Heart right ventricle (tissue), 16 donors: ENCODE data around the gene POU6F2. TPM values are rescaled to one million over a fixed set of nuclear protein-coding genes. Genes with fewer than 3 reads are reported as not detected.
A peak's percentile ranks its signal among the peaks of the same experiment; 100 is the strongest.

Source experiments
- ATAC-seq, 8 donors: fragments of 200-7000 bp; cut with Tn5 transposase; one replicate each; pipeline ENCODE4 v1.9.1; 2020; ENCODE audit warnings: mild to moderate bottlenecking in 8 of 8, moderate library complexity in 8 of 8, moderate number of reproducible peaks in 1 of 8
- DNase-seq, 2 donors: peaks; one replicate each; pipeline ENCODE4 v3.0.0-alpha.2; 2020
- H3K27ac ChIP-seq, 10 donors: fragments of 200-600 bp; sonication (generic) in 2 of 10; one replicate each; pipeline versions ENCODE4 v1.5.0 to v1.8.0; 2020 to 2022; ENCODE audit warnings: mild to moderate bottlenecking in 3 of 10
- H3K27me3 ChIP-seq, 7 donors: fragments of 200-600 bp; one replicate each; pipeline ENCODE4 v1.8.0; 2021 to 2022; ENCODE audit warnings: mild to moderate bottlenecking in 2 of 7
- H3K36me3 ChIP-seq, 9 donors: fragments of 200-600 bp; sonication (generic) in 1 of 9; one replicate each; pipeline versions ENCODE4 v1.5.0 to v1.8.0; 2020 to 2022; ENCODE audit warnings: mild to moderate bottlenecking in 2 of 9
- H3K4me1 ChIP-seq, 9 donors: fragments of 200-600 bp; sonication (generic) in 1 of 9; one replicate each; pipeline versions ENCODE4 v1.5.0 to v1.8.0; 2020 to 2022; ENCODE audit warnings: mild to moderate bottlenecking in 4 of 9
- H3K4me3 ChIP-seq, 10 donors: fragments of 200-600 bp; sonication (generic) in 2 of 10; one replicate each; pipeline versions ENCODE4 v1.5.0 to v1.8.0; 2020 to 2022; ENCODE audit warnings: mild to moderate bottlenecking in 7 of 10, moderate library complexity in 2 of 10
- H3K9me3 ChIP-seq, 11 donors: fragments of 200-600 bp in 10 of 11; sonication (generic) in 2 of 11; one replicate each; pipeline versions ENCODE4 v1.5.0 to v1.8.0; 2013 to 2022; ENCODE audit warnings: mild to moderate bottlenecking in 2 of 11, control low read depth in 1 of 11, moderate library complexity in 1 of 11
- WGBS, 2 donors: extraction: QIAGEN DNeasy Blood & Tissue Kit; methylation state at CpG; one replicate each; pipeline ENCODE4 v1.1.7; 2013; ENCODE audit warnings: inconsistent platforms in 1 of 2; 5-methylcytosine and 5-hydroxymethylcytosine counted together
- intact Hi-C, 10 donors: fragments of 100-400 bp; cut with DNase I; formaldehyde crosslinking; loops; one replicate each; pipeline versions ENCODE4 v1.11.1 to v1.14.2; 2022
- polyA plus RNA-seq, 2 donors: library from polyadenylated mRNA; stranded (reverse); fragments of 200-250 nt; gene quantifications; one replicate each; pipeline ENCODE4 v1.2.3, GENCODE V29; 2013
- total RNA-seq, 10 donors: library from RNA; stranded (reverse); fragmentation: NEBNext Ultra II Directional in 3 of 10; extraction: Animal tissue kit (Norgen Biotek cat#: 25700) in 3 of 10; gene quantifications; one replicate each; pipeline versions ENCODE4 v1.2.1 to v1.2.4, GENCODE V29; 2021 to 2023
- TF ChIP-seq, protein P1 (sequence below), 9 donors: fragments of 200-600 bp; sonication (generic) in 2 of 9; IDR thresholded peaks; one replicate each; pipeline versions ENCODE4 v1.5.0 to v1.8.0; 2021 to 2022; ENCODE audit warnings: antibody characterized with exemption in 9 of 9, mild to moderate bottlenecking in 5 of 9, moderate library complexity in 1 of 9
- donor health status: Arrhythmogenic right ventricular cardiomyopathy.
- donor health status: ischemic (EF 13 %, LVEDD 7.1; RV severe dilation, severe dysfunction).
- donor health status: healthy with polysubstance abuse.
- donor health status: DM: no; HTN: yes; CAD: no.
- donor health status: DM: no; HTN: no; CAD: no.
- donor health status: ischemic (EF 25% LVEDD 6.9; RV normal size, moderate dysfunction).
- donor health status: ischemic (EF 25% LVEDD 5.7; RV mildly dilated, moderate dysfunction).
- donor health status: healthy.
- donor health status: DM: yes; HTN: yes; CAD: no.
- donor health status: Ischemic cardiomyopathy.
- donor health status: ischemic (EF 35%, LVEDD 5.7; RV mildly dilated, moderate dysfunction).
- donor health status: nonischemic (EF 11% LVEDD 7.7; RV severe dilation, severe dysfunction).
- donor health status: DM: yes; HTN: yes; CAD: no.
- donor health status: PGD.
- donor health status: ischemic (EF 29% LVEDD 5.4; RV normal size, mild dysfunction).
- donor health status: nonischemic (EF 23%, LVEDD 6.1; RV moderate dilation, normal function).

POU6F2 gene
- total and polyA plus RNA-seq, 12 donors: under 0.01 to 0.83 (median 0.34) TPM

DNA sequence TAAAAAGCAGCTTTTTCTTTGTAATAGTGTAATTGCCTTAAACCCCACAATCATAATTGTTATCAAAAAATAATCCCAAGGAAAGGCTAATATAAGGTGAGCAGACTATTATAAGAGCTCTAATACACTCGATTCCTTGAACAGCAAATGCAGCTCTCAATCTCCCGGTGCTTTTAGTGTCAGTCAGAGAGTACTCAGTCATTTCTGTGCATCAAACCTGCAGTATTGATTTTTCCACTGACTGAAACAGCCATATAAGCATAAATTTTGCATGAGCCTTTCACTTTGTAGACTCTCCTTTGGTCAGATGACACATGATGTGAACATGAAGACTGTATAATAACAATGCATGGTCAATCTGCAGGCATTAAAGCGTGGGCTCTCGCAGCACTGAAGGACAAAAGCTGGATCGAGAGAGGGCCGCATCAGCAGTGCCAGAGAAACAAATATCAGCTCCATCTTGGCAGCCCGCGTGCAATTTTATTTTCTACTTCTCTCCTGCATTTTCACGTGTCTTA is 272.0 kb downstream of the POU6F2 start:
- no peak for DNase-seq
- Histone ChIP-seq H3K27me3 (peaks cover 0 to 19% (median 0%) of the 10 kb centered on the region in 7 donors), H3K27ac (no peak overlapping the region), H3K36me3 (no peaks in the 10 kb centered on the region), H3K4me1 (no peaks in the 10 kb centered on the region), H3K9me3 (no peaks in the 10 kb centered on the region), H3K4me3 (no peak overlapping the region)
- ATAC-seq: no peak
- TF ChIP-seq, protein P1, sequence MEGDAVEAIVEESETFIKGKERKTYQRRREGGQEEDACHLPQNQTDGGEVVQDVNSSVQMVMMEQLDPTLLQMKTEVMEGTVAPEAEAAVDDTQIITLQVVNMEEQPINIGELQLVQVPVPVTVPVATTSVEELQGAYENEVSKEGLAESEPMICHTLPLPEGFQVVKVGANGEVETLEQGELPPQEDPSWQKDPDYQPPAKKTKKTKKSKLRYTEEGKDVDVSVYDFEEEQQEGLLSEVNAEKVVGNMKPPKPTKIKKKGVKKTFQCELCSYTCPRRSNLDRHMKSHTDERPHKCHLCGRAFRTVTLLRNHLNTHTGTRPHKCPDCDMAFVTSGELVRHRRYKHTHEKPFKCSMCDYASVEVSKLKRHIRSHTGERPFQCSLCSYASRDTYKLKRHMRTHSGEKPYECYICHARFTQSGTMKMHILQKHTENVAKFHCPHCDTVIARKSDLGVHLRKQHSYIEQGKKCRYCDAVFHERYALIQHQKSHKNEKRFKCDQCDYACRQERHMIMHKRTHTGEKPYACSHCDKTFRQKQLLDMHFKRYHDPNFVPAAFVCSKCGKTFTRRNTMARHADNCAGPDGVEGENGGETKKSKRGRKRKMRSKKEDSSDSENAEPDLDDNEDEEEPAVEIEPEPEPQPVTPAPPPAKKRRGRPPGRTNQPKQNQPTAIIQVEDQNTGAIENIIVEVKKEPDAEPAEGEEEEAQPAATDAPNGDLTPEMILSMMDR (IDR thresholded peaks at IDR 0.05): no peak
- WGBS, 2 donors: 90 to 91% methylated on average over 9 of the region's 9 CpGs
- intact Hi-C loops: no loop called here

- Histone ChIP-seq H3K4me1 (no peaks in the 10 kb centered on the region), H3K9me3 (no peaks in the 10 kb centered on the region), H3K36me3 (no peaks in the 10 kb centered on the region), H3K4me3 (no peak overlapping the region), H3K27ac (no peak overlapping the region), H3K27me3 (peaks cover 0 to 19% (median 0%) of the 10 kb centered on the region in 7 donors)
- 17 to 24% methylated on average over 4 of the region's 4 CpGs for WGBS, 2 donors
- intact Hi-C loops: no loop called here
- no peak for ATAC-seq
- DNase-seq: no peak
- TF ChIP-seq, protein P1 (IDR thresholded peaks at IDR 0.05): no peak
Measured at GRCh38 chr7:39252916-39253315, 275.2 kb downstream of the POU6F2 start.

GRCh38 chr7:39259391-39260003 is 281.8 kb downstream of the POU6F2 start:
- intact Hi-C loops: no loop called here
- TF ChIP-seq, protein P1 (IDR thresholded peaks at IDR 0.05): no peak
- Histone ChIP-seq H3K36me3 (no peaks in the 10 kb centered on the region), H3K4me3 (no peak overlapping the region), H3K27me3 (no peaks in the 10 kb centered on the region), H3K4me1 (no peaks in the 10 kb centered on the region), H3K9me3 (no peaks in the 10 kb centered on the region), H3K27ac (no peak overlapping the region)
- DNase-seq (no peak), ATAC-seq (peak in 1 of 8 donors; percentile 22)
- WGBS, 2 donors: 71 to 72% methylated on average over 11 of the region's 11 CpGs

DNA sequence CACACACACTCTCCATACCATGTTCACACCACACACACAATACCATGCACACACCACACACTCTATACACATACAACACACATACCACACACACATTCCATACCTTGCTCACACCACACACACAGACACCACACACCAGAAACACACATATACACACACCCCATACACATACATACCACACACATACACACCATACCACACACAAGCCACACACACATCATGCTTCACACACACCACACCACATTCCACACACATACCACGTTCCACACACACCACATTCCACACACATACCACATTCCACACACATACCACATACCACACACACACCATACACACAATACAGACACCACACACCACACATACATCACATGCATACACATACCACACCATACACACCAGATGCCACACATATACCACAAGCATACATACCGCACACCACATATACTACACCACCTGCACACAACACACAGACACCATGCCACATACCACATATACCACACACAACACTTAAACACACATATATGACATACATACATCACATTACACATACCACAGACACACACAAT is 282.7 kb downstream of the POU6F2 start:
- H3K27ac ChIP-seq: no peak overlapping the region
- TF ChIP-seq, protein P1 (IDR thresholded peaks at IDR 0.05): no peak
- WGBS, 2 donors: 78 to 88% methylated on average over 2 of the region's 2 CpGs
- no peak for DNase-seq
- no peaks in the 10 kb centered on the region for H3K27me3 ChIP-seq
- intact Hi-C loops: no loop called here
- H3K36me3 ChIP-seq: no peaks in the 10 kb centered on the region
- H3K4me1 ChIP-seq: no peaks in the 10 kb centered on the region
- no peaks in the 10 kb centered on the region for H3K9me3 ChIP-seq
- no peak overlapping the region for H3K4me3 ChIP-seq
- peak in 1 of 8 donors; percentile 22 for ATAC-seq
